Stimulated activated CD8-positive, alpha-beta memory T cell treated with anti-CD3 and anti-CD28 coated beads, Interleukin-12 subunit alpha, Interleukin-12 subunit beta, amount 100 ng/mL, for 24 hours (primary cell): Measurements from ENCODE around the gene ZFAND2B.
A peak's percentile ranks its signal among the peaks of the same experiment; 100 is the strongest.

ENCODE experiments used
- DNase-seq: peaks from one replicate; pipeline ENCODE4 v3.0.0-alpha.2; 2020; ENCODE audit errors: extremely low read depth

The ZFAND2B gene

GRCh38 chr2:219220652-219221402, 14.2 kb downstream of the ZFAND2B start:
- no peak for DNase-seq

DNA sequence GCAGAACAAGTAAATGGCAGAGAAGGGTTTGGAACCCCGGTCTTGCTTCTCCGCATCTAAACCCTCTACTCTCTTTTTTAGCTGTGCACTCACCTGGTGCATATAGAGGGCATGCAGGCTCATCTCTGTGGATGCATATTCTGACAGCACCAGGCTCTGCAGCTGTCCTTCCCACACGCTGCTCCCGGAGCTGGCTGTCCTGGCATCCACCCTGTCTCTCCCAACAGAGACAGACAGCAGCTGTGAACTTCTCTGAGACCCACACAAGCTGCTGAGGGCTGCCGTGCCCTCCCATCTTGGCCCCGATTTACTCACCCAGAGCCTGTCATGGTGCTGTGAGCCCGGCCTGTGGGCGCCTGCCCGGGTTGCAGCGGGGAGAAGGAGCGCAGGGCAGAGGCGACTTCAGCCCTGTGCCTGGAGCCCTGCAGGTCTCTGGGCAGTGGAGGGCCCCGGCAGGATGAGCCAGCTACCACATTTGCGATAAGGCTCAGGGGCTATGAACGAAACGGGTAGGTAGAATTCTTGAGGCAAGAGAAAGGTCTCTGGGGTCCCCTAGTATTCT, 15.5 kb downstream of the ZFAND2B start:
- DNase-seq, result no peak

GRCh38 chr2:219223831-219224610, 17.4 kb downstream of the ZFAND2B start:
- DNase-seq, result no peak

GRCh38 chr2:219225350-219225749, 18.8 kb downstream of the ZFAND2B start:
- no peak for DNase-seq

DNA sequence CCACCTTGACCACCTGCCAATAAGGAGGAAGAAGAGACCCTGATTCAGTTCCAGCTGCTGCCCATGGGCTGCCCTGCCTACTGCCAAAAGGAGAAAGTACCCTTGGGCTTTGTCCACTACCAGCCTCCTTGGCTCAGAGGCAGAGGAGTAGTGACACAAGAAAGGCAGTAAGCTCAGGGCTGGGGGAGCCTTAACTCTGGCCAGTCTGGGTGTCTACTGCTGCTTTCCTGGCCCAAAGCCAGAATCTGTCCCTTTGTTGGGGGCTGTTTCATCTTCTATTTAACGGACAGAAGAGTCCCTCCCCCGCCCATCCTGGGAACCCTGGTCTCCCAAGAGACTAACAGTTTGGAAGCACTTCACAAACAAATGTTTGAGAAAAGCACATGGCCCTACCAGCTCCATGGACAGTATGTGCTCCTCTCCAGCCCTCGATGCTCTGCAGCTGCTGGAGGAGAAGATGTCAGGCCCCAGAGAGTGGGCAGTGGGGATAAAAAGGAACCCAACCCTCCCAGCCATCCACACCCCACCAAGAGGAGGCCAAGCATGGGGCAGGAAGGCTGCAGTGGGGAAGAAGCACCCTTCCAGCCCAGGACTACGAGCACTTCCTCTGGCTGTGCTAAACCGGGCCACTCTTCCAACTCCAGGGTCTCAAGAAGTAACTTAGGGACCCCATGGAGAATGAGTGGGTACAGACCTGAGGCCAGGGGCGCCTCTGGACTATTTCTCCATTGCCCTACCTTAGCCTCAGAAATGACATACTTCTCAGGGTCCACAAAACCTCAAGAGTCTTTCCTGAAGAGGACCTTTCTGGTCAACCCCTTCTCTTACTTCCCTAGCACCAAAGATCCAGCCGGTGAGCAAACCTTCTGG, 21.7 kb downstream of the ZFAND2B start:
- no peak for DNase-seq

DNA sequence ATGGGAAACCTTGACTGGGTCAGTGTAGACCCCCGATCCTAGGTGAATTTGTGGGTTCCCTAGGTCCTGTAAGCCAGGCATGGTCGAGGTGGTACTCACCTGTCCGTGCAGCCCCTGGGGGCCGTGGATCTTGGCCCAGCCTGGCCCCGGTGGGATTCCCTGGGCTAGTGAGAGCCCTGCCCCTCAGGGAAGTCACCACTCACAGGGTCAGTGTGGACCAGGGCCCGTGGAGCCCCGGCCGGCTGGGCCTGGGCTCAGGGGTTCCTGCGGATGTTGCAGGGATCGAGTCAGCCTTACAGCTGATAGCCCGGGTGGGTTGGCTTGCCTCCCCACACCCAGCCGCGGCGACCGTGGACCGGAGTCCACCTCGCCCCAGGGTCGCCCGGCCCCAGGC, 22.3 kb downstream of the ZFAND2B start:
- no peak for DNase-seq

DNA sequence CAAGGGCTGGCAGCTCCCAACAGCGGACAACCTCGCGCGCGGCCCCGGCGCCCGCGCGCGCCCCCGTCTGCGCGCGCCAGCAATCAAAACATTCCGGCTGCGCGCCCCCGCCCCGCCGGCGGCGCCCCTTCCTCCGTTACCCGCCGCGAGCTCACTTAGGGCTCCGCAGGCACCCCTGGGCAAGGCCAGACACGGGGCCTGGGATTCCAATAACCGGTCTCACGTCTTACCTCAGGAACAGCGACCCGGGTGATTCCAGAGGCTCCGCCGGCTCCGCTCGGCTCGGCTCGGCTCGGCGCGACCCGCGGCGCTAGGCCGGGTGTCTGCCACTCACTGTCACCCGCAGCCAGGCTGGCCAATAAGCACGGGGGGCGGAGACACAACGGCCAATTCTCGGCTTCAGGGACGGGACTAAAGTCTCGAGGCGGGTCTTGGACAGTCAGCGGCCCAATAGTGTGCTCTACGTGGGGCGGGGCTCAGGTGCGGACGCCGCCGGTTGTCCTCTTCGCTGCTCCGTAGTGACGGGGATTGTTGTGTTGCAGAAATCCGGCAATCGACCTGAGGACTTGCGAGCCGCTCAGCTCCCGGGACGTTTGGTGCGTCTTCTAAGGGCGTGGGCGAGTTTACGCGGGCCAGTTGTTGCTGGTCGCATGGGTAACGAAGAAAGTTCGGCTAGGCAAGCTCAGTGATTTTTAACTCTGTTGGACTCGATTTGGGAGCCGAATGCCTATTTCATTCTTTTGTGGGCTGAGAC, 22.9 kb downstream of the ZFAND2B start, which contains the start of the genes ANKZF1 and ATG9A:
ANKZF1 (plus strand) TSS at position 502 of the 754 bp plus-strand sequence. CDS start 452 bp downstream, outside the sequence.
ATG9A (minus strand) TSS at position 332 of the 754 bp plus-strand sequence. CDS start 1,612 bp downstream, outside the sequence.
- DNase-seq, result peak; percentile 96

GRCh38 chr2:219230059-219230540, 23.5 kb downstream of the ZFAND2B start:
- no peak for DNase-seq

GRCh38 chr2:219234331-219234730, 27.7 kb downstream of the ZFAND2B start:
- DNase-seq, result no peak

GRCh38 chr2:219243291-219243761, 36.7 kb downstream of the ZFAND2B start:
- DNase-seq, result no peak

DNA sequence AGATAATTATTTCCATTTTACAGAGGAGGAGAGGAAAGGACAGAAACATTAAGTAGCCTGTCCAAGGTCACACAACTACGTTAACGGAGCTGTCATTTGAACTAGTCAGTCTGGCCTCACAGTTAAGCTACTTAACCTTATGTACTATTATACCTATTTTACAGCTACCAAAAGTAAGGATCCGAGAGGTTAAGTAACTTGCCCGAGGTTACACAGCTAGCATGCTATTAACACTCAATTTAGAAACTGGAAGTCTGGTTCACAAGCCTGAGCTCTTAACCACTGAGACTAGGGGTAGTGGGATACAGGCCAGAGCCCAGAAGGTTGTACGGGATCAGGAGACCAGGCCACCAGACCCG, 38.2 kb downstream of the ZFAND2B start:
- DNase-seq, result no peak

DNA sequence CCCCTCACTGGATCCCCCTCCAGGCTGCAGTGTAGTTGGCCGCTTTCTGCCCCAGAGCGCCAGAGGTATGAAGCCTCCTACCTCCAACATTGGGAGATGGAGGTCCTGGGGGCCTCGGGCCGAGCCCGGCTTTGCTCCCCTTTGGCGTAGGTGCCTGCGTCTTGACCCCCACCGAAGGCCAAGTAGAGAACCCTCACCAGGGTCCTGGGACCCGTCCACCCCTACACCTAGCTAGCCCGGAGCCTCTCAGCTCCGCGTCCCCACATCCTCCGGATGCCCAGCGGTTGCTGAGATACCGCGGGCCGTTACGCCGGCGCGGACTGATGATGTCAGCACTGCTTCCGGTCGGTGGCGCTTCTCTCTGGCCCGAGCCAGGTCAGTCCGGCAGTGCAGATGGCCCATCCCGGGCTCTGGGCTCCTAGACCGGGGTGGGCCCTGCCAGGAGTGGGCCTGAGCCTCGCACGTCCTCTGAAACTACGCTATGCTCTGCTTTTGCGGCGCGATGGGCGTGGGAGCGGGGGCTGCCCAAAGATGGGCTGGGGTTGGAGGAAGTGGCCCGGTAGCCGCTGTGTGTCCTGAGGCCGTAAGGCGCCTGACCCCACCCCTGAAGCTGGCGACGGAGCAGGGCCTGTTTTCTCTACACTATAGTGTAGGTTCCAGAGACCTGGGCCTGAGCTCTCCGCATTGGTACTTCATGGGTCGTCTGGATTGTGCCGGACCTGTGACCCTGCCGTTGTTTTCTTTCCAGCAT, 38.7 kb downstream of the ZFAND2B start, which contains the start of the genes GLB1L and STK16:
GLB1L (minus strand) TSS at position 297 of the 751 bp plus-strand sequence. CDS start 1,871 bp downstream, outside the sequence.
STK16 (plus strand) TSS at position 332 of the 751 bp plus-strand sequence. CDS start 521 bp downstream, outside the sequence.
- peak; percentile 73 for DNase-seq

DNA sequence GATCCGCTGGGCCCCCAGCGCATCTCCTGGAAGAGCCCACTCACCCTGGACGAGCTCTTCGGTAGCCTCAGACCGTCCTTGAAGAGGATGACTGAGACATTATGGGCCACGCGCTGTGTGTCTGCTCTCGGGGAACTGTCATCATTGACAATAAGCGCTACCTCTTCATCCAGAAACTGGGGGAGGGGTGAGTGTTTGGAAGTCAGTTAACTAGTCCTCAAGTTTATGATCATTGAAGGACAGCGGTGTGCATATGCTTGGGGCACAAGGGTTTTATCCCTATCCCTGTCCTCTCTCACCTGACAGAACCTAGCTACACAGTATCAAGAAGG, 39.3 kb downstream of the ZFAND2B start:
- no peak for DNase-seq

GRCh38 chr2:219246559-219246958, 40.0 kb downstream of the ZFAND2B start:
- DNase-seq, result no peak

GRCh38 chr2:219247678-219248642, 41.4 kb downstream of the ZFAND2B start:
- no peak for DNase-seq

GRCh38 chr2:219248845-219249202, 42.2 kb downstream of the ZFAND2B start:
- no peak for DNase-seq

DNA sequence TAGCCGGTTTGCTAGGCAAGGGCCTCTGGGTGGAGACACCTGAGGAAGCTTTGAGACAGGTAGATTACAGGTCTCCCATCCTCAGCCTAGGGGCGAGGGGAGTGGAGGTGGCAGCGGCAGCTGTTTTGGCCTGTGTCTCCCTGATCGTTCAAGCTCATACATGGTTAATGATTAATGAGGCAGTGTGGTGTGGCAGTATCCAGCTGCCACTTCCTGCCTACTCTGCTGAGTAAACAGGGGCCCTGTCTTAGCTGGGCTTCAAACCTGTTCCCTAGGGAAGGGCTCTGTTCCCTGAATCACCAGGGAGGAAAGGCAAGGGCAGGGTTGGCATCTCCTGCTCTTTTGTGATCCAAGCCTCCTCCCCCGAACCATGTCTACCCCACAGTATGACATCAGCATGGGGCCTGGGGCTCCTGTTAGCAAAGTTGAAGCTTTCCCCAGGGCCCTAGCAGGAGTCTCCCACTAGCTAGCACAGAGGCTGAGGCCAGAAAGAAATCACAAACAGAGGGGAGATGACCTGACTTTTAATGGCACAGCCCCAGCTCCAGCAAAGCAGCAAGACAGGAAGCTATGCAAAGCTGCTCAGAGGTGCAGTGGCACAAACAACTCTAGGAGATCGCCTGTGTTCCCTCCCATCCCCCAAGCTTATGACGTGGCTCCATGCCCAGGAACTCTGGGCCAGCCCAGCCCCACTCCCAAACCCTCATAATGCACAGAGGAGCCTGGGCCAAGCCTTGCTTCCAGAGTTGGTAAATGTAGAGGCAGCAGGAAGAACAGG, 42.8 kb downstream of the ZFAND2B start:
- DNase-seq, result no peak
